Activated B cell treated with CpG ODN at 0.5 μM for 24 hours (primary cell): Measurements from ENCODE around the gene GJC2. TPM values are rescaled to one million over a fixed set of nuclear protein-coding genes. Genes with fewer than 3 reads are reported as not detected.

Source experiments
- ATAC-seq: fragments of 200-7000 bp; cut with Tn5 transposase; one replicate; pipeline ENCODE4 v1.10.0; 2021; ENCODE audit warnings: low read depth, mild to moderate bottlenecking, moderate library complexity
- CTCF ChIA-PET: fragments of 350-600 bp; sonication (Branson Sonifier 250); formaldehyde crosslinking; loops from one replicate; lab custom pipeline; 2021; ENCODE audit warnings: antibody characterized with exemption; lab: Charles Lee
- POLR2A ChIA-PET: fragments of 350-600 bp; sonication (Branson Sonifier 250); formaldehyde crosslinking; loops from one replicate; lab custom pipeline; 2021; ENCODE audit warnings: antibody characterized with exemption; lab: Charles Lee
- DNase-seq: peaks from one replicate; pipeline ENCODE4 v3.0.0; 2022
- H3K27ac Mint-ChIP-seq: one replicate; pipeline ENCODE4 v1.8.0; 2020; ENCODE audit warnings: mixed read lengths
- H3K27me3 Mint-ChIP-seq: one replicate; pipeline ENCODE4 v1.8.0; 2021; ENCODE audit warnings: mixed read lengths
- H3K36me3 Mint-ChIP-seq: one replicate; pipeline ENCODE4 v1.8.0; 2021; ENCODE audit warnings: low read depth, mixed read lengths
- H3K4me1 Mint-ChIP-seq: one replicate; pipeline ENCODE4 v1.8.0; 2021; ENCODE audit warnings: mixed read lengths
- H3K4me3 Mint-ChIP-seq: one replicate; pipeline ENCODE4 v1.8.0; 2020; ENCODE audit warnings: mild to moderate bottlenecking, mixed read lengths
- H3K9me3 Mint-ChIP-seq: one replicate; pipeline ENCODE4 v1.8.0; 2020; ENCODE audit warnings: mixed read lengths
- CTCF ChIP-seq: fragments of 200-600 bp; IDR thresholded peaks from one replicate; pipeline ENCODE4 v1.8.0; 2022; ENCODE audit warnings: antibody characterized with exemption, mild to moderate bottlenecking
- intact Hi-C: fragments of 100-400 bp; cut with micrococcal nuclease; formaldehyde crosslinking; loops from one replicate; pipeline ENCODE4 v1.15.1; 2024
- total RNA-seq: library from RNA; stranded (reverse); gene quantifications from 2 replicates; pipeline ENCODE4 v1.2.3, GENCODE V29; 2022

GJC2 gene
- 0.24 and 0.35 TPM in 2 replicates for total RNA-seq

DNA sequence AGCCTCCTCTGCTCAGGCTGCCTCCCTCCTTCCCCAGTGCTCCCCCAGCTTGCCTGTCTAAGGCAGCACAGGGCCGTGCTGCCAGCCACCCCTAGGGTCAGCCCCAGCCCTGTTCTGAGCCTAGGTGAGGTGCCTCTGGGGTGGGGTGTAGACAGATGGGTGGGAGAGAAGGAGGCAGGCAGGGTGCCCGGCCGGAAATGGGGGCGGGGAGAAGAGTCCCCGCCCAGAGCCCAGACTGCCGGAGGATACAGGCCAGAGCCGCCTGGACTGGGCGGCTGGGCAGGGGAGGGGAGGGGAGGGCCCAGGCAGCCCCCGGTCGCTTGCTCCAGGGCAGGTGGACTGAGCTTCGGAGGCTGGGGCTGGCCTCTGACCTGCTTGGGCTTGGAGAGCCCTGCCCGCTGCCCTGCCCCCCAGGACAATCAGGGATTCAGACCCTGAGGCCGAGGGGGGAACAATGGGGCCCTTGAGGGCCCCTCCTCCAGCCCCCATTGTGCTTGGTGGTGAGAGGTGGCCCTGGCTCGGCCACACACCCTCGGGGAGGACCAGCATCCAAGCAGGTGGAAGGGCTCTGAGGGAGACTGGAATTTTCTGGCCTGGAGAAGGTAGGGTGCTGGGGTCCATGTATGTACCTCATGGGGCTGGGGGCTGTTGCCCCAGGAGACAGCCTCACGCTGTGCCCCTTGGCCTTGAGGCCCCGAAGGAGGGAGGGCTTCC is at the start of gene GJC2:
TSS of gene GJC2 (plus strand) at position 525 of the 714 bp plus-strand sequence. CDS start 7,829 bp downstream, outside the sequence.
- Mint-ChIP-seq H3K27me3 (no peaks in the 10 kb centered on the region), H3K9me3 (no peaks in the 10 kb centered on the region), H3K4me3 (no peak within 1 kb of the TSS), H3K36me3 (peaks cover 21% of the 10 kb centered on the region), H3K27ac (no peak within 1 kb of the TSS), H3K4me1 (no peaks in the 10 kb centered on the region)
- ATAC-seq = no peak
- intact Hi-C loops = no loop called here
- no peak for DNase-seq
- ChIA-PET CTCF (no interaction called here), POLR2A (interaction anchor here (1.2 kb wide), 1 partner anchor 9 kb away, joined by 3 read pairs; the partner anchor contains the start of gene GUK1)
- no peak for TF ChIP-seq CTCF

- DNase-seq = peak; percentile 15
Observed at GRCh38 chr1:228100822-228101613, 48.7 kb upstream of the GJC2 start.

GRCh38 chr1:228101614-228101993 is 48.1 kb upstream of the GJC2 start:
- Mint-ChIP-seq H3K27me3 (no peaks in the 10 kb centered on the region), H3K9me3 (no peaks in the 10 kb centered on the region), H3K4me1 (peaks cover 27% of the 10 kb centered on the region), H3K36me3 (peaks cover 59% of the 10 kb centered on the region), H3K27ac (peak overlapping the region; percentile 71), H3K4me3 (peak overlapping the region; percentile 68)
- no peak for ATAC-seq
- ChIA-PET CTCF (no interaction called here), POLR2A (interaction anchor here (1.0 kb wide), 1 partner anchor 64 kb away, joined by 3 read pairs; the partner anchor contains the start of gene IBA57)
- no peak for DNase-seq
- intact Hi-C loops = loop anchor here (10.0 kb wide), 2 partner anchors 97 to 557 kb away; partner anchors contain the start of gene WNT3A
- TF ChIP-seq CTCF = no peak

More at GRCh38 chr1:228100822-228101613, 48.7 kb upstream of the GJC2 start:
- no peak for ATAC-seq
- POLR2A ChIA-PET = interaction anchor here (0.6 kb wide), 1 partner anchor 19 kb away, joined by 3 read pairs; the partner anchor contains the start of gene ARF1
- CTCF ChIA-PET = no interaction called here
- Mint-ChIP-seq H3K4me1 (peaks cover 29% of the 10 kb centered on the region), H3K27ac (peak overlapping the region; percentile 71), H3K27me3 (no peaks in the 10 kb centered on the region), H3K4me3 (peak overlapping the region; percentile 68), H3K36me3 (peaks cover 58% of the 10 kb centered on the region), H3K9me3 (no peaks in the 10 kb centered on the region)
- intact Hi-C loops = loop anchor here (10.0 kb wide), 2 partner anchors 96 to 556 kb away; partner anchors contain the start of gene WNT3A
- no peak for TF ChIP-seq CTCF

GRCh38 chr1:228101994-228102790 is 47.5 kb upstream of the GJC2 start:
- peak overlapping the region; percentile 80 for H3K4me3 Mint-ChIP-seq
- no peak for TF ChIP-seq CTCF
- H3K4me1 Mint-ChIP-seq = peaks cover 27% of the 10 kb centered on the region
- H3K9me3 Mint-ChIP-seq = no peaks in the 10 kb centered on the region
- peaks cover 58% of the 10 kb centered on the region for H3K36me3 Mint-ChIP-seq
- peak overlapping the region; percentile 41 for H3K27ac Mint-ChIP-seq
- peak; percentile 36 for ATAC-seq
- intact Hi-C loops = loop anchor here (1.0 to 10.0 kb wide), 3 partner anchors 12 to 557 kb away; partner anchors contain the start of gene WNT3A
- CTCF ChIA-PET = no interaction called here
- POLR2A ChIA-PET = interaction anchor here (1.0 kb wide), 1 partner anchor 63 kb away, joined by 3 read pairs; the partner anchor contains the start of gene IBA57
- no peaks in the 10 kb centered on the region for H3K27me3 Mint-ChIP-seq
- DNase-seq = peak; percentile 35
